Chondrocyte (in vitro differentiated cells): ENCODE results near the gene ALOXE3. TPM values are rescaled to one million over a fixed set of nuclear protein-coding genes. Genes with fewer than 3 reads are reported as not detected.

Experiments used
- DNase-seq: peaks from one replicate; pipeline ENCODE4 v3.0.0; 2021; ENCODE audit warnings: mixed read lengths, low spot score
- H3K27ac Mint-ChIP-seq: one replicate; pipeline ENCODE4 v1.8.0; 2021; ENCODE audit warnings: mild to moderate bottlenecking, moderate library complexity, mixed read lengths; ENCODE audit not compliant: unreplicated experiment
- H3K27me3 Mint-ChIP-seq: 2 replicates; pipeline ENCODE4 v1.8.0; 2021; ENCODE audit warnings: low read depth, mixed read lengths
- H3K36me3 Mint-ChIP-seq: 2 replicates; pipeline ENCODE4 v1.8.0; 2021; ENCODE audit warnings: low read depth, mixed read lengths
- H3K4me1 Mint-ChIP-seq: 2 replicates; pipeline ENCODE4 v1.8.0; 2021; ENCODE audit warnings: low read depth, mild to moderate bottlenecking, mixed read lengths
- H3K4me3 Mint-ChIP-seq: one replicate; pipeline ENCODE4 v1.8.0; 2021; ENCODE audit warnings: mild to moderate bottlenecking, moderate library complexity, mixed read lengths; ENCODE audit not compliant: unreplicated experiment
- H3K9me3 Mint-ChIP-seq: 2 replicates; pipeline ENCODE4 v1.8.0; 2021; ENCODE audit warnings: low read depth, mixed read lengths
- total RNA-seq: library from RNA; stranded (reverse); gene quantifications from 3 replicates; pipeline ENCODE4 v1.2.1, GENCODE V29; 2021
- TF ChIP-seq, protein P1 (sequence below): fragments of 200-600 bp; sonication (generic); IDR thresholded peaks from 2 replicates; pipeline ENCODE4 v1.5.0; 2021; ENCODE audit warnings: antibody characterized with exemption, mild to moderate bottlenecking, moderate library complexity

ALOXE3 gene
- total RNA-seq, 1 donor from 2014 or later, result 0.12 TPM

- no peaks in the 10 kb centered on the region for H3K9me3 Mint-ChIP-seq
- no peaks in the 10 kb centered on the region for H3K36me3 Mint-ChIP-seq
- peak overlapping the region; percentile 79 for H3K27ac Mint-ChIP-seq
- DNase-seq, result no peak
- no peaks in the 10 kb centered on the region for H3K27me3 Mint-ChIP-seq
- TF ChIP-seq, protein P1, sequence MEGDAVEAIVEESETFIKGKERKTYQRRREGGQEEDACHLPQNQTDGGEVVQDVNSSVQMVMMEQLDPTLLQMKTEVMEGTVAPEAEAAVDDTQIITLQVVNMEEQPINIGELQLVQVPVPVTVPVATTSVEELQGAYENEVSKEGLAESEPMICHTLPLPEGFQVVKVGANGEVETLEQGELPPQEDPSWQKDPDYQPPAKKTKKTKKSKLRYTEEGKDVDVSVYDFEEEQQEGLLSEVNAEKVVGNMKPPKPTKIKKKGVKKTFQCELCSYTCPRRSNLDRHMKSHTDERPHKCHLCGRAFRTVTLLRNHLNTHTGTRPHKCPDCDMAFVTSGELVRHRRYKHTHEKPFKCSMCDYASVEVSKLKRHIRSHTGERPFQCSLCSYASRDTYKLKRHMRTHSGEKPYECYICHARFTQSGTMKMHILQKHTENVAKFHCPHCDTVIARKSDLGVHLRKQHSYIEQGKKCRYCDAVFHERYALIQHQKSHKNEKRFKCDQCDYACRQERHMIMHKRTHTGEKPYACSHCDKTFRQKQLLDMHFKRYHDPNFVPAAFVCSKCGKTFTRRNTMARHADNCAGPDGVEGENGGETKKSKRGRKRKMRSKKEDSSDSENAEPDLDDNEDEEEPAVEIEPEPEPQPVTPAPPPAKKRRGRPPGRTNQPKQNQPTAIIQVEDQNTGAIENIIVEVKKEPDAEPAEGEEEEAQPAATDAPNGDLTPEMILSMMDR, result peak; percentile 76
- peak overlapping the region; percentile 92 for H3K4me3 Mint-ChIP-seq
- H3K4me1 Mint-ChIP-seq, result peaks cover 67% of the 10 kb centered on the region
Measured at GRCh38 chr17:8121681-8122421, 3.5 kb upstream of the ALOXE3 start.

DNA sequence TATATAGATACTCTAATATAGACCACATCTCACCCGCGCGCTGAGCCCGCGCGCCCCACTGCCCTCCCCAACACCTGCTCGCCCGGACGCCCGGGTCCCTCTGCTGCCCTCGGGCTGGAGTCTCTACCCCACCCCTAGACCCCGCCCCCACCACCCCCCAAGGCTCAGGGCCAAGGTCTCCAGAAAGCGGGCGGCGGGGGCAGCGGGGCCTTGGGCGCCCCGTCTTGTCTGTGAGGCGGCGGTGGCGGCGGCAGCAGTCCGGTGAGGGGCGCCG is 3.0 kb upstream of the ALOXE3 start:
- Mint-ChIP-seq H3K27ac (peak overlapping the region; percentile 93), H3K4me3 (peak overlapping the region; percentile 92), H3K4me1 (peaks cover 64% of the 10 kb centered on the region), H3K36me3 (no peaks in the 10 kb centered on the region), H3K9me3 (no peaks in the 10 kb centered on the region), H3K27me3 (no peaks in the 10 kb centered on the region)
- TF ChIP-seq, protein P1, result no peak
- no peak for DNase-seq

DNA sequence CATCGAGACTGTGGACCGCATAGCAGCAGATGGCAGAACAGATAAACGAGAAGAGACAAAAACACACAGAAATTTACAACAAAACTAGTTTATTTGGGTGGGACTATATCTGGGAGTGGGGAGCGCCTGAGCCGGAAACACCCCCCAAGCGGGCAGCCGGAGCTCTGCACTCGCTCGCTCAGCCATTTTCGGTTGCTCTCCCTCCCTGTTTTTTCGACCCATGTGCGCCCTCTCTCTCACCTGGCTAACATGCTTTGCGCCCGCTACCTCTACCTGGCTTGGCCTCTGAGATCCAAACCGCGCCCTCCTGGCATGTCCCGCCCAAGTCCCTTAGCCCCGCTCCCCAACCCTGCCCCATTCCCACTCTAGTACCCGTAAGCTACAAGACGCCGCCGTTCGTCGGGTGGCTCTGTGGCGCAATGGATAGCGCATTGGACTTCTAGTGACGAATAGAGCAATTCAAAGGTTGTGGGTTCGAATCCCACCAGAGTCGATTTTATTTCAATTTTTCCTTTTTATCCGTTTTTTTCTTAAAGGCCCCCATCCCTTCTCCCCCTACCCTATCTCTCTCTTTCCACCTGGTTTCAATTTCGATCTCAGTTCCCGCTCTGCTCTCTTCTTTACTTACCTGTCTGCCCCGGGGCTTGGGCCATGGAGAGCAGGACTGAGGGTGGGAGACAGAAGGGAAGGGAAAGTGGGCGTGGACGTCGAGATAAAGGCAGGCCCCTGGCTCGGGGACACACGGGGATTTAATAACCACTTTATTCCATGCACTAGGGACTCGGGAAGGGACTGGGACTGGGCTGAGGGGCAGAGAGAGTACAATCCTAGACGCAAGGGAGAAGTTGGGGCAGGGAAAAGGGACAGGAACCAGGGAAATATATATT is 2.4 kb upstream of the ALOXE3 start:
- DNase-seq, result no peak
- H3K4me1 Mint-ChIP-seq, result peaks cover 59% of the 10 kb centered on the region
- no peaks in the 10 kb centered on the region for H3K36me3 Mint-ChIP-seq
- no peaks in the 10 kb centered on the region for H3K9me3 Mint-ChIP-seq
- peak overlapping the region; percentile 92 for H3K4me3 Mint-ChIP-seq
- peaks cover 3% of the 10 kb centered on the region for H3K27me3 Mint-ChIP-seq
- H3K27ac Mint-ChIP-seq, result peak overlapping the region; percentile 93
- TF ChIP-seq, protein P1, result peak; percentile 73

DNA sequence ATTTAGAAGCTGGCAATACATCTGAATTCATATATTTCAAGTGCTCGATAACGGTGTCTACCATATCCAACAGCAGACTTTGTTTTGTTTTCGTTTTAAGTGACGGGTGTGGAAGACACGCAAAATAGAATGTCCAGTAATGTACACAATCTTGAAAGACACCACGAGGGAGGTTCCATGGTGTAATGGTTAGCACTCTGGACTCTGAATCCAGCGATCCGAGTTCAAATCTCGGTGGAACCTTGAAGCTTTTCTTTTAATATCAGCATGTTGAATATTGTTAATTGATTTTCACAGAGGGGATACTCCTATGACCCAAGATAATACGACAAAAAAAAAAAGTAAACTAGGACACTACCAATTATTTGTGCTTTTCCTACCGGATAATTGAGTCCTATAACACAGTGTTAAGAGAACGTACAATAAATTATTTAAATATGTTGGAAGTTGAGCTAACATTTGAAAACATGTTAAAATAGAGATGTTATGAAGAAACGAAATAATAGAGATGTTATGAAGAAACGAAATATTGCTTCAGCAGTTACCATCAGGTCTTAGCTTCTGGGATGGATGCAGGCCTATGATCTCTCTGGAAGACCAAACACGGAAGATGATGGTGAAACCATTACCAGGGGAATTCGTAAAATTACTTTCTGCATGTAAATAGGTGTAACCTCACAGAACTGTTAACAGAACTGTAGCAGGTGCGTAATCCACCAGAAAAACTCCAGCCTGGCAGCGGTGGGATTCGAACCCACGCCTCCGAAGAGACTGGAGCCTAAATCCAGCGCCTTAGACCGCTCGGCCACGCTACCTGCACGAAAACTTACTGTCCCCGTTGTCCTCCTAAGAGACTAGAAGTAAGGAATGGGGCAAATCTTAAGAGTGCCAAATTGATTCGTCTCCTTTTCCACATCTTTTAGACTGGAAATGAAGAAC is 1.5 kb upstream of the ALOXE3 start:
- Mint-ChIP-seq H3K9me3 (no peaks in the 10 kb centered on the region), H3K4me3 (peak overlapping the region; percentile 92), H3K27ac (peak overlapping the region; percentile 93), H3K36me3 (no peaks in the 10 kb centered on the region), H3K27me3 (peaks cover 10% of the 10 kb centered on the region), H3K4me1 (peaks cover 51% of the 10 kb centered on the region)
- no peak for DNase-seq
- TF ChIP-seq, protein P1, result no peak
